DND-41 (cell line): Measurements from ENCODE around the gene GRWD1.
A peak's percentile ranks its signal among the peaks of the same experiment; 100 is the strongest.

ENCODE experiments used
- ATAC-seq: fragments of 200-7000 bp; cut with Tn5 transposase; 3 replicates; pipeline ENCODE4 v1.9.1; 2021; ENCODE audit warnings: low read depth; ENCODE audit not compliant: insufficient read depth
- DNase-seq: peaks from one replicate; pipeline ENCODE4 v3.0.0-alpha.2; 2020
- H2AFZ ChIP-seq: 2 replicates; pipeline ENCODE4 v1.6.0; 2012; ENCODE audit warnings: low read depth, low read length
- H3K27ac ChIP-seq: 2 replicates; pipeline ENCODE4 v1.5.1; 2012; ENCODE audit warnings: low read length, inconsistent platforms
- H3K27me3 ChIP-seq: fragments of 200-600 bp; sonication (generic); 2 replicates; pipeline ENCODE4 v1.6.0; 2012; ENCODE audit warnings: low read length, mild to moderate bottlenecking, inconsistent platforms; ENCODE audit not compliant: insufficient read depth, poor library complexity
- H3K36me3 ChIP-seq: 2 replicates; pipeline ENCODE4 v1.5.1; 2012; ENCODE audit warnings: low read length, inconsistent platforms; ENCODE audit not compliant: insufficient read depth
- H3K4me1 ChIP-seq: 2 replicates; pipeline ENCODE4 v1.5.1; 2012; ENCODE audit warnings: mild to moderate bottlenecking, low read length; ENCODE audit not compliant: insufficient read depth
- H3K4me2 ChIP-seq: 2 replicates; pipeline ENCODE4 v1.6.0; 2012; ENCODE audit warnings: mild to moderate bottlenecking, moderate library complexity, low read length, inconsistent platforms; ENCODE audit not compliant: insufficient read depth
- H3K4me3 ChIP-seq, 2 experiments: fragments of 200-600 bp in 1 of 2; shearing (Covaris generic) in 1 of 2; 2 replicates each; pipeline ENCODE4 v1.5.1; 2012 to 2016; ENCODE audit warnings: inconsistent platforms in 2 of 2, low read length in 2 of 2, mild to moderate bottlenecking in 2 of 2, low read depth in 1 of 2, moderate library complexity in 1 of 2
- H3K79me2 ChIP-seq: 2 replicates; pipeline ENCODE4 v1.6.0; 2012; ENCODE audit warnings: low read length, inconsistent platforms; ENCODE audit not compliant: insufficient read depth
- H3K9ac ChIP-seq: 2 replicates; pipeline ENCODE4 v1.6.0; 2012; ENCODE audit warnings: low read depth, mild to moderate bottlenecking, inconsistent platforms, low read length, moderate library complexity
- H3K9me3 ChIP-seq: 2 replicates; pipeline ENCODE4 v1.5.1; 2012; ENCODE audit warnings: low read length, moderate library complexity, mild to moderate bottlenecking, inconsistent platforms; ENCODE audit not compliant: insufficient read depth, severe bottlenecking
- H4K20me1 ChIP-seq: 2 replicates; pipeline ENCODE4 v1.6.0; 2012; ENCODE audit warnings: low read length; ENCODE audit not compliant: insufficient read depth
- EZH2 ChIP-seq: IDR thresholded peaks from 3 replicates; pipeline ENCODE4 v1.6.1; 2012; ENCODE audit warnings: borderline replicate concordance, low read depth, mild to moderate bottlenecking, moderate library complexity, low read length, inconsistent platforms; ENCODE audit not compliant: severe bottlenecking
- TF ChIP-seq, protein P1 (sequence below): IDR thresholded peaks from 2 replicates; pipeline ENCODE4 v1.5.1; 2012; ENCODE audit warnings: borderline replicate concordance, low read length, moderate library complexity, mild to moderate bottlenecking; ENCODE audit not compliant: poor library complexity, severe bottlenecking; ENCODE audit errors: extremely low read depth

Gene GRWD1

DNA sequence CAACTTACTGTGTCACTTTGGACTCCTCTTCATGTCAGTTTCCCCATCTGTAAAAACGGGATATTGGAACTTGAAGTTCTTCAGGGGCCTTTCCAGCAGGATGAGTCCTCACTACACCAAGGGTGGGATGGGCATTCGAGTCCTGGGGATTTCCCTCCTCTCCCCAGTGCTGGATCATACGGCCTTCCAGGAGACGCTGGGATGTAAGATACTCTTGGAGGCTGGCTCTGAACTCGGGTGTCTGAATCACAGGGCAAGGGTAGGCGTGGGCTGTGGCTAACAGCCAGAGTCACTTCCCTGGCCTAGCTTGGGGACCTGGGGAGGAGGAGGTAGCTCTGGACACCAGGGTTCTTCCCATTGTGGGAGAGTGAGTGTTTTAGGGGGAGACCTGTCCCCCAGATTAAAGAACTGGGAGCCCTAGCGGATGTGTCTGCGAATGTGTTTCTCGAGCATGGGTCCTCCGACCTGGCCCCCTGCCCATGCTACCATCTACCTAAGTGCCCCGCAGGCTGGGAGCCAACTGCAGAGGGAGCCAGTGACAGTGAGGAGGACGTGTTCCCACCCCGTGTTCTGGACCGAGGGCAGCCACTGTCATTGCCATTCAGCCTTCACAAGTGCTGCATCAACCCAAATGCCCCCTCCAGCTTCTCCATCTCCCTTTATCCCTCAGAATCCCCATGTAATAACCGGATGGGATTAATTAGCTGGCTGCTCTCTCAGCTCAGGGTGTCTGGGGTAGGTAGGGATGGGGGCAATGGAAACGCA lies 21.0 kb downstream of the GRWD1 start:
- ATAC-seq (no peak), DNase-seq (no peak)
- Histone ChIP-seq H3K27ac (no peak overlapping the region), H3K4me2 (no peak overlapping the region), H3K79me2 (peaks cover 25% of the 10 kb centered on the region), H3K27me3 (no peaks in the 10 kb centered on the region), H3K4me1 (peaks cover 28% of the 10 kb centered on the region), H3K9ac (no peak overlapping the region), H3K36me3 (peaks cover 35% of the 10 kb centered on the region), H3K9me3 (no peaks in the 10 kb centered on the region), H2AFZ (no peak overlapping the region), H3K4me3 (no peak overlapping the region), H4K20me1 (peaks cover 32% of the 10 kb centered on the region)
- no peak for TF ChIP-seq EZH2
- TF ChIP-seq, protein P1, sequence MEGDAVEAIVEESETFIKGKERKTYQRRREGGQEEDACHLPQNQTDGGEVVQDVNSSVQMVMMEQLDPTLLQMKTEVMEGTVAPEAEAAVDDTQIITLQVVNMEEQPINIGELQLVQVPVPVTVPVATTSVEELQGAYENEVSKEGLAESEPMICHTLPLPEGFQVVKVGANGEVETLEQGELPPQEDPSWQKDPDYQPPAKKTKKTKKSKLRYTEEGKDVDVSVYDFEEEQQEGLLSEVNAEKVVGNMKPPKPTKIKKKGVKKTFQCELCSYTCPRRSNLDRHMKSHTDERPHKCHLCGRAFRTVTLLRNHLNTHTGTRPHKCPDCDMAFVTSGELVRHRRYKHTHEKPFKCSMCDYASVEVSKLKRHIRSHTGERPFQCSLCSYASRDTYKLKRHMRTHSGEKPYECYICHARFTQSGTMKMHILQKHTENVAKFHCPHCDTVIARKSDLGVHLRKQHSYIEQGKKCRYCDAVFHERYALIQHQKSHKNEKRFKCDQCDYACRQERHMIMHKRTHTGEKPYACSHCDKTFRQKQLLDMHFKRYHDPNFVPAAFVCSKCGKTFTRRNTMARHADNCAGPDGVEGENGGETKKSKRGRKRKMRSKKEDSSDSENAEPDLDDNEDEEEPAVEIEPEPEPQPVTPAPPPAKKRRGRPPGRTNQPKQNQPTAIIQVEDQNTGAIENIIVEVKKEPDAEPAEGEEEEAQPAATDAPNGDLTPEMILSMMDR, result no peak

DNA sequence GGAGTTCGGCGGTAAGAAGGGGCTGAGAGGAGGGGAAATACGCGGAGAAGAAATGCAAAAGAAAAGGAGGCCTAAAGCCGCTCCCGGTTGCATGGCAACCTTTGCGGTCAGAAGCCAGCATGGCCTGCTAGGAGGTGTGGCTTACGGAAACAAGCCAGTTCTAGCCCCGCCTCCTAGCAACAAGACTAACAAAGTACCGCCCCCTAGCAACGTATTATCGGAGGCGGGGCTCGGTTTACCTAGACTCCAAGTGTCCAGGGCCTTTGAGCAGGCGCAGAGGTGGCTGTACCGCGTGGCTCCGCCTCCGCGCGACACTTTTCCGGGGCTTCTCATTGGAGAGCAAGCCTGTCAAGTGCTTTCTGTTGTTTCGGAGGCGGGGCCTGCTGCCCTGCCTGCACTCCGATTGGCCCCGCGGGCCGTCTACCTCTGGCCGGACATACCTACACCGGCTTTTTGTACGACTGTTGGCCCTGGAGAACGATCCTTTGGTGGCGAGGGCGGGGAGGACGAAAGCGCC lies 23.0 kb downstream of the GRWD1 start:
- peak overlapping the region; percentile 85 for H3K4me2 ChIP-seq
- H3K27me3 ChIP-seq, result no peaks in the 10 kb centered on the region
- peaks cover 43% of the 10 kb centered on the region for H3K36me3 ChIP-seq
- H3K79me2 ChIP-seq, result peaks cover 38% of the 10 kb centered on the region
- H3K9me3 ChIP-seq, result no peaks in the 10 kb centered on the region
- peak overlapping the region; percentile 94 for H3K27ac ChIP-seq
- peaks cover 42% of the 10 kb centered on the region for H4K20me1 ChIP-seq
- peak overlapping the region; percentile 93 for H3K9ac ChIP-seq
- peak overlapping the region; percentile 18 to 80; a peak in 3 of 4 replicates for H3K4me3 ChIP-seq
- DNase-seq, result peak; percentile 100
- peak; percentile 92 for ATAC-seq
- H2AFZ ChIP-seq, result peak overlapping the region; percentile 86
- H3K4me1 ChIP-seq, result peaks cover 33% of the 10 kb centered on the region
- TF ChIP-seq, protein P1, result no peak
- no peak for TF ChIP-seq EZH2

DNA sequence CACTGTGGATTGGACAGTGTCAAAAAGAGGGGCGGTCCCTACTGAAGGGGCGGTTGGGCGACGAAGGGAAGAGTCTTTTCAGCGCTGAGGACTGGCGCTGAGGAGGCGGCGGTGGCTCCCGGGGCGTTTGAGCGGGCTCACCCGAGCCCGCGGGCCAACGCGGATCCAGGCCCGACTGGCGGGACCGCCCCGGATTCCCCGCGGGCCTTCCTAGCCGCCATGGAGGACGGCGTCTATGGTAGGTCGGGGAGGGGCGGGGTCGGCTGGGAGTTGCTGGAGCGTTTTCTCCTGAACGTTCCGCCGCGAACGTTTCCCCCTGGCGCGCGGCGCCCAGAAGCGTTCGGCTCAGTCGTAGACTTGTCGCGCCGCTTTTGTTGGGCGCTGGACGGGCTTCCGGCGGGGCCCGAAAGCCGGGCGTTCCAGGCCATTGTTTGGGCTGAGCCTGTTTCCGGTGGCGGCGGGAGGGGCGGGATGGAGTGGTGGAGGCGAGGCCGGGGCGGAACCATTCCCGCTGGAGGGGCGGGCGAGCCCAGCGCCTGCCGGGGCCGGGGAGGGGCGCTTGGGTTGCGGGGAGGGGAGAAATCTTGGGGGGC lies 23.6 kb downstream of the GRWD1 start, which contains the start of gene CYTH2:
TSS of gene CYTH2 (plus strand) at position 81 of the 593 bp plus-strand sequence. CDS start at position 220, 139 bp downstream.
- Histone ChIP-seq H4K20me1 (peaks cover 47% of the 10 kb centered on the region), H3K9ac (peak within 1 kb of the TSS; percentile 93), H3K4me2 (peak within 1 kb of the TSS; percentile 85), H3K27me3 (no peaks in the 10 kb centered on the region), H3K4me1 (peaks cover 33% of the 10 kb centered on the region), H3K4me3 (peak within 1 kb of the TSS; percentile 52 to 80), H3K27ac (peak within 1 kb of the TSS; percentile 94), H2AFZ (peak within 1 kb of the TSS; percentile 86), H3K79me2 (peaks cover 38% of the 10 kb centered on the region), H3K9me3 (no peaks in the 10 kb centered on the region), H3K36me3 (peaks cover 45% of the 10 kb centered on the region)
- peak; percentile 62 for ATAC-seq
- peak; percentile 90 for DNase-seq
- TF ChIP-seq, protein P1, result no peak
- TF ChIP-seq EZH2, result no peak
